ENCODE results near the gene CENPA. TPM values are rescaled to one million over a fixed set of nuclear protein-coding genes. Genes with fewer than 3 reads are reported as not detected.
"Not testable (repeated sequence)": the region's sequence is repeated elsewhere in the genome, so short reads cannot be mapped to it uniquely, and the experiment has no call there.

CENPA gene
- 23.2 and 49.5 TPM in 2 replicates for total RNA-seq (2014; rRNA removed; shearing (Covaris generic); ENCODE audit: low replicate concordance)

GRCh38 chr2:26785431-26786206 lies at the start of gene CENPA:
TSS of gene CENPA (plus strand) at chr2:26786056. CDS start at chr2:26786197, 141 bp downstream.
- in situ Hi-C loops (cut with HindIII; ENCODE audit: low pct_unique_long_range_greater_than_20kb, low sequenced_read_pairs), result no loop called here

GRCh38 chr2:26737221-26737620 lies 48.6 kb upstream of the CENPA start:
- DNase-seq (ENCODE audit: low read depth), result no peak
- in situ Hi-C loops (cut with HindIII; ENCODE audit: low pct_unique_long_range_greater_than_20kb, low sequenced_read_pairs), result no loop called here

More at GRCh38 chr2:26785431-26786206, at the start of gene CENPA:
- peak; percentile 100 for DNase-seq (ENCODE audit: low read depth)

GRCh38 chr2:26738481-26738880 lies 47.4 kb upstream of the CENPA start:
- no peak for DNase-seq (ENCODE audit: low read depth)
- in situ Hi-C loops (cut with HindIII; ENCODE audit: low pct_unique_long_range_greater_than_20kb, low sequenced_read_pairs), result no loop called here

- in situ Hi-C loops (cut with HindIII; ENCODE audit: low pct_unique_long_range_greater_than_20kb, low sequenced_read_pairs), result no loop called here
- DNase-seq (ENCODE audit: low read depth), result no peak
These were observed 46.3 kb upstream of the CENPA start for GRCh38 chr2:26739514-26739913.

- in situ Hi-C loops (cut with HindIII; ENCODE audit: low pct_unique_long_range_greater_than_20kb, low sequenced_read_pairs), result no loop called here
These were observed 45.5 kb upstream of the CENPA start for GRCh38 chr2:26740346-26740745.

GRCh38 chr2:26740890-26741302 lies 45.0 kb upstream of the CENPA start:
- DNase-seq (ENCODE audit: low read depth), result no peak
- in situ Hi-C loops (cut with HindIII; ENCODE audit: low pct_unique_long_range_greater_than_20kb, low sequenced_read_pairs), result no loop called here

More at GRCh38 chr2:26740346-26740745, 45.5 kb upstream of the CENPA start:
- no peak for DNase-seq (ENCODE audit: low read depth)

- DNase-seq (ENCODE audit: low read depth), result no peak
- in situ Hi-C loops (cut with HindIII; ENCODE audit: low pct_unique_long_range_greater_than_20kb, low sequenced_read_pairs), result no loop called here
These were observed 43.6 kb upstream of the CENPA start for GRCh38 chr2:26742048-26742770.

- no peak for DNase-seq (ENCODE audit: low read depth)
- in situ Hi-C loops (cut with HindIII; ENCODE audit: low pct_unique_long_range_greater_than_20kb, low sequenced_read_pairs), result no loop called here
These were observed 42.0 kb upstream of the CENPA start for GRCh38 chr2:26743852-26744251.

GRCh38 chr2:26744953-26745352 lies 40.9 kb upstream of the CENPA start:
- in situ Hi-C loops (cut with HindIII; ENCODE audit: low pct_unique_long_range_greater_than_20kb, low sequenced_read_pairs), result no loop called here
- no peak for DNase-seq (ENCODE audit: low read depth)

- in situ Hi-C loops (cut with HindIII; ENCODE audit: low pct_unique_long_range_greater_than_20kb, low sequenced_read_pairs), result no loop called here
- peak; percentile 68 for DNase-seq (ENCODE audit: low read depth)
These were observed 40.1 kb upstream of the CENPA start for GRCh38 chr2:26745609-26746327.

- DNase-seq (ENCODE audit: low read depth), result no peak
- in situ Hi-C loops (cut with HindIII; ENCODE audit: low pct_unique_long_range_greater_than_20kb, low sequenced_read_pairs), result no loop called here
These were observed 38.9 kb upstream of the CENPA start for GRCh38 chr2:26746934-26747333.

GRCh38 chr2:26749787-26750420 lies 36.0 kb upstream of the CENPA start:
- in situ Hi-C loops (cut with HindIII; ENCODE audit: low pct_unique_long_range_greater_than_20kb, low sequenced_read_pairs), result loop anchor here (25.0 kb wide), 1 partner anchor 163 kb away; no protein-coding TSS in a partner anchor
- not testable (repeated sequence) for DNase-seq (ENCODE audit: low read depth)

- not testable (repeated sequence) for DNase-seq (ENCODE audit: low read depth)
- in situ Hi-C loops (cut with HindIII; ENCODE audit: low pct_unique_long_range_greater_than_20kb, low sequenced_read_pairs), result loop anchor here (25.0 kb wide), 1 partner anchor 163 kb away; no protein-coding TSS in a partner anchor
These were observed 35.4 kb upstream of the CENPA start for GRCh38 chr2:26750467-26750866.

GRCh38 chr2:26752656-26753055 lies 33.2 kb upstream of the CENPA start:
- DNase-seq (ENCODE audit: low read depth), result no peak
- in situ Hi-C loops (cut with HindIII; ENCODE audit: low pct_unique_long_range_greater_than_20kb, low sequenced_read_pairs), result loop anchor here (25.0 kb wide), 1 partner anchor 165 kb away; no protein-coding TSS in a partner anchor

- in situ Hi-C loops (cut with HindIII; ENCODE audit: low pct_unique_long_range_greater_than_20kb, low sequenced_read_pairs), result loop anchor here (25.0 kb wide), 1 partner anchor 167 kb away; no protein-coding TSS in a partner anchor
- no peak for DNase-seq (ENCODE audit: low read depth)
These were observed 31.3 kb upstream of the CENPA start for GRCh38 chr2:26754539-26754938.

GRCh38 chr2:26754972-26755670 lies 30.7 kb upstream of the CENPA start:
- in situ Hi-C loops (cut with HindIII; ENCODE audit: low pct_unique_long_range_greater_than_20kb, low sequenced_read_pairs), result loop anchor here (25.0 kb wide), 1 partner anchor 168 kb away; no protein-coding TSS in a partner anchor

GRCh38 chr2:26756337-26756736 lies 29.5 kb upstream of the CENPA start:
- in situ Hi-C loops (cut with HindIII; ENCODE audit: low pct_unique_long_range_greater_than_20kb, low sequenced_read_pairs), result loop anchor here (25.0 kb wide), 1 partner anchor 169 kb away; no protein-coding TSS in a partner anchor
- no peak for DNase-seq (ENCODE audit: low read depth)

More at GRCh38 chr2:26754972-26755670, 30.7 kb upstream of the CENPA start:
- peak; percentile 75 for DNase-seq (ENCODE audit: low read depth)

Data from Caki2 (cell line).